ENCODE data around the gene PPFIA4.
"Not testable (repeated sequence)": the region's sequence is repeated elsewhere in the genome, so short reads cannot be mapped to it uniquely, and the experiment has no call there.

The PPFIA4 gene

GRCh38 chr1:203017061-203017460, 9.2 kb upstream of the PPFIA4 start:
- DNase-seq (ENCODE audit: low spot score): no peak

DNA sequence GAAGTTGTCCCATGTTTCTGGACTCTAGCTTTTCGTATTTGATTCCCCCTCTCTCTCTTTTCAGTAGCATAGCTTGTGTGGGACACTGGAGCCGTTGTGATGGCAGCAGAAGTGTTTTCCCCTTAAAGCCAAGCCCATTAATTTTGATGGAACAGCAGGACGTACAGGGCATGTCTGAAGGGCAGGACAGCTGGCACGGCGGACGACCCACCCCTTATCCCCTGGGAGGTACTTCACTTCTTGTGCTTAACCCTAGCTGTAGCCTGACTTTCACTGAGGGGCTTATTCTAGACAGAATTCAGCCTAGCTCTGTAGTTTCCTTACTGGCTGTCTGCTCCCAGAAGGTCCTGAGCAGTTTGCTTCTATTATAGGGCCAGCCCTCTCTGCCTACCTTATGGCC, 8.6 kb upstream of the PPFIA4 start:
- DNase-seq (ENCODE audit: low spot score): no peak

GRCh38 chr1:203022855-203023254, 3.4 kb upstream of the PPFIA4 start:
- DNase-seq (ENCODE audit: low spot score): not testable (repeated sequence)

DNA sequence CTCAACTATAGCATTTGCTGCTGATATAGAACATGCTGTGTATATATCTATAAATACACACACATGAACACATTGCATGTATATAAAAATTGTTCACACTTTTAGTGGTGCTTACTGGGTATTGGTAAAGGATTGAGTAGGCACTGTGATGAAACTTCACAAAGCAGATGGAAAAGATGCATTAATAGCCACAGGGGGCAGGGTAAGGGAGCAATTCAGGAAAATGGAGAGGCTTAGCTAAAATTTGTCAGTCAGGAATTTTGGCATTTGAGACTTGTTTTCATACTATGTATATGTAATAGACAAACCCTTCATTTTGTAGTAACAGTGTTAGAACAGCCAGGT, 633 bp upstream of the PPFIA4 start:
- DNase-seq (ENCODE audit: low spot score): no peak

DNA sequence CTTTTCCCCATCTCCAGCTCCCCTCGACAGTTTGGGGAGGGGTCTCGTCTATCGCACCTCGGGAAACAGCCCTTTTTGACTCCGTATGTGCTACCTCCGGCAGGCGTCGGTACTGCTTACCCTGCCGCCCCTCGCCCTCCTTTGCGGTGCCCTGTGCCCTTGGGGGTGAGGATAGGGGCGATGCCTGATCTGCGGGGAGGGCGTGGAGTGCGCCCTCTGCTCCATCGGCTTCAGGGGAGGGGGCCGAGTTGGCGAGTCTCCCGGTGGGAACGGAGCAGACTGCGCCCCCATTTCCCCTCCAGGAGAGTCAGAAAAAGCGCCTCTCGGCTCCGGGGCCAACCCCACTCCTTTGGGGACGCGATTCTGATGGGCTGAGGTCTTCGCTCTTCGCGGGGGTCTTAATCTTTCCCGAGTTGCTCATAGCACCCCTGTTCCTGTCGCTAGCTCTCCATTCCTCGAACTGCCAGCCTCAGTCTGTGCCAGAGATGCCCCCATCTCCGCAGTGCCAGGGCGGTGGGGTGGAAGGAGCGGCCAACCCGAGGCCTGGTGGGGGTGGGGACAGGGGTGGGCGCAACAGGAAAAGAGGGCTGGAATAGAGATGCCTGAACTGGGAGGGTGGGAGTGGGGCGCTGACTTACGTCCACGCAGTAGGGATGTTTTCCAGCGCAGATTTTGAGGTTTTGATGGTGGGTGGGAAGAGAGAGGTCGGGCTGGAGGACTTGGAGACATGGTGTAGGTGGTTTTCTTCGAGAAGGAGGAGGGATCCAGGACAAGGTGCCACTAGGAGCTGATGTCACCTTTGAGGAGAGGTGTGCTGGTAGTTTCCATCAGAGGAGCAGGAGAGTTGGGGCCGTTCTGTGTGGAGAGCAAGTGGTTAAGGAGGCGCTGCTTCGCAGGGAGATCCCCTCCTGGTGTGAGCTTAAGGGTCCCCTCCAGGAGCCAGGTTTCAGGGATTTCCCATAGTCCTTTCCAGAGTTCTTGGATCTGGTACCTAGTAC, 674 bp downstream of the PPFIA4 start:
- peak; percentile 4 for DNase-seq (ENCODE audit: low spot score)

GRCh38 chr1:203028067-203028783, 1.9 kb downstream of the PPFIA4 start:
- DNase-seq (ENCODE audit: low spot score): peak; percentile 7

GRCh38 chr1:203028784-203029553, 2.7 kb downstream of the PPFIA4 start:
- peak; percentile 14 for DNase-seq (ENCODE audit: low spot score)

DNA sequence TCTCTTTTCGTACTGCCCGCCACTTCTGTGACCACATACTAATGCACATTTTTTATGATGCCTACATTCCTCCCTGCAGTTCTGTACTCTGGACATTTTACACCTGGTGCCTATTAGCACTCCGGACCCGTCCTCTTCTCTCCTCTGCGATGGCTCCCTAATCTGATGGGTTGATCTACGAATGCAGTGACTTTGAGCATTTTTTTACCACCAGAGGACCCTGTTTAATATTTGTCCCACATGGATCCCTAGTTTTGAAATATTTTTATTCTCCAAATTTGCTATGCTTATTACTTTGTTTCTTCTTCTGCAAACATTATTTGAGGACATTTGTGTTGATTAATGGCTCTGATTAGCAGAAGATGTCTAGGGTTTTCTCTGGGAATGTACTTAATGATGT, 5.2 kb downstream of the PPFIA4 start:
- DNase-seq (ENCODE audit: low spot score): peak; percentile 20

DNA sequence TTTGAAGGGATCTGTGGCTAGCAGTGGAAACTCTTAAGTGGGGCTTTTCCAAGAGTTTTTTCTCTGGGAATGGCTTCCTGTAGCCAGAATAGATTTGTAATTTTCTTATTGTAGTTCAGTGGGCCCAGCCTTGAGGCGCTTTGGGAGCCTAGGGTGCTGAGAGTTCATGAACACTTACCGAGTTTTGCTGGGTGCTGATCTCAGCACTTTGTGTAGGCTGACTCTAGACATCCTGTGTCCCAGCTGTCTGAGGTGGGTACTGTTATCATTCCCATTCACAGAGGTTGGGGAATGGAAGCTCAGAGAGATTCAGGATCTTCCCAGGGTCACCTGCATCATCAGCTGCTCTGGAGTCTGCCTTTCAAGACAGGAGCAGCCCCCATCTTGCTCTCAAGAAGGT, 7.0 kb downstream of the PPFIA4 start:
- DNase-seq (ENCODE audit: low spot score): no peak

DNA sequence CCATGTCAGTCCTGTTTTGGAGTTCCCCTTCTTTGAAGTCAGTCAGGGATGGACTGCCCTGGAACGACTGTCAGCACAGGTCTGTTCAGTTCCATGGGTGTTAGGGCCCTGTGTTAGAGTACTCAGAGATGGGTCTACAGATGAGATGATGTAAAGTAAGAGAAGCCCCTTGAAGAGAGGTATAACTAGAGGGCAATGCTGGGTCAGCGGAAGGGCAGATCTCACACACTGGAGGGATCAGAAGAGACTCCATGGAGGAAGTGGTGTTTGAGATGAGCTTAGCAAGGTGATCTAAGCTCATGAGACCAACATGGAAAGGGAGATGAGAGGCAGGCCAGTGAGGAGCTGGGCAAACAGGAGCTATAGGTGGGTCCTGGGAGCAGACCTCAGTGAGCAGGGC, 7.6 kb downstream of the PPFIA4 start:
- no peak for DNase-seq (ENCODE audit: low spot score)

GRCh38 chr1:203034422-203035110, 8.3 kb downstream of the PPFIA4 start:
- DNase-seq (ENCODE audit: low spot score): no peak

DNA sequence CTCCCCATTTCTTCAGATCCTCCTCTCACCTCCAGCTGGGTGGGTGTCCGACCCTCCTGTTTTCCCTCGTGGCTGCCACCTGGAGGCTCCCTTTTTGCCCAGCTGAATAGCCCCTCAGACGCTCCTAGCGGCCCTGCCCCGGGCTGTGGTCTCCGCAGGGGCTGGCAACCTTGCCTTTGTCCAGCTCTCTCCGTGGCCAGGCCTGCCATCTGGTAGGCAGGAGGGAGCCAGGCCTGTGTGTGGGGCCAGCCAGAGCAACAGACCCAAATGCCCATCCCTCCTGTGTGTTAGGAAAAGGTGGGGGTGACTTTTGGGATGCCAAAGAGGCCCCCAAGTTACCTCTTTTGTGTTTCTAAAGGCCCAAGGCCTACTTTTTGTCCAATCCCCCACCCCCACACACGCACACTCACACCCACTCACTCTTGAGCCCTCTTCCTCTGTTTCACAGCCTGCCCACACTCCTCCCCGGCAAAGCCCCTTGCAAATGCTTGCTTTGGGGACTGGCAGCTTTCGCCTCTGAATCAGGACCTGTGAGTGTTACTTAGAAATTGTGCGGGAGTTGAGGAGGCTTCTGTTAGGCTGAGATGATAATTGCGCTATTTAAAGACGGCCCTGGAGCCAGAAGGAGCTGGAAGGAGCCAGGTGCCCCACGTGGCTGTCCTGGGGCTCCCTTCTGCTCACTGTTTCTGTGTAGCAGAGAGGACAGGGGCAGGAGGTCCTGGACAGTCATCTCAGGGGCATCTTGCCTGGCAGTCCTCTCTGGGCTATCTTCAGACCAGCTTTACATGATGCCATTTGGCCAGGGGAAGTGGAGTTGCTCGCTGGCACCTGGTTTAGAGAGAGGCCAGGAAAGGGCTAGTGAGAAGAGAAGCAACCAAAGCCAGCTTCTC, 9.1 kb downstream of the PPFIA4 start:
- DNase-seq (ENCODE audit: low spot score): no peak

DNA sequence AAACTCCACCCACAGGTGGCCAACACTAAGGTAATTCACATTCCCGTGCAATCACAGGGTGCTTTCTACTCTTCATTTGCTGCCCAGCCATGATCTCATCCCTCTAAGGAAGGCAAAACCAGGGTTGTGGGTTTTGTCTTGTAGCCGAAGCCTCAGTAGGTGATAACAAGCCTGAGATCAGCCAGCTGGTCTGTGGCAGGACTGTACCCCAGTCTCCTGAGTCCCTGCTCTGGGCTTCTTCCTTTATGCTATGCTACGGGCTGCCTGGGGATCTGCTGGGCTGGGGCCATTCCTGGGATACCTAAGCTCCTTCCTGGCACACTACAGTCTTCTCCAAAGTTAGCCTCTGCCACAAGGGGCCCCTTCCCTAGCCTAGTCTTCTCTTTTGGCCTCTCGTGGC, 9.8 kb downstream of the PPFIA4 start:
- DNase-seq (ENCODE audit: low spot score): no peak

GRCh38 chr1:203036537-203036936, 10.2 kb downstream of the PPFIA4 start:
- no peak for DNase-seq (ENCODE audit: low spot score)

- DNase-seq (ENCODE audit: low spot score): peak; percentile 51
Measured at GRCh38 chr1:203037509-203038190, 11.4 kb downstream of the PPFIA4 start.

DNA sequence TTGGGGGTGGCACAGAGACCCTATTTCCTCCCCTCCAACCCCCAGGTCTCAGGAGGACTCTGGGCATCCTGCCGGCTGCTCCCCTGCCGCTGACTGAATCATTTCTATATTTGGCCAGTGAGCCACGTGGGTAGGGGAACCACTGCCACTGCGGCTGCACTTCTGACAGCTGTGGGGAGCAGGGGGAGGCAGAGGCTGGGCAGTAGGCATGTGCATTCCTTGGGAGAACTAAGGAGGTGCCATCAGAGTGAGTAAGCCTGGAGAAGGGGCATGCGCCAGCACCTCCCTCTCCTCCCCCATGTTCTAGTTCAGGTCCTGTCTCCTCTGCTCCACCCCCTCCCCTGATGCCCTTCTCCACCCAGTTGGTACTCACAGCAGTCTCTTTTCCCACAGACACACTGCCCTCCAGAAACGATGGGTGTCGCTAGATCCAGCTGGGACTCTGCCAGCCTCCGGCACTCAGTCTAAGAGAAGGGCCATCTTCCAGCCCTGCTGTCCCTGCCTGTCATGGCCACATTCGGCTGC, 12.0 kb downstream of the PPFIA4 start:
- DNase-seq (ENCODE audit: low spot score): peak; percentile 88

DNA sequence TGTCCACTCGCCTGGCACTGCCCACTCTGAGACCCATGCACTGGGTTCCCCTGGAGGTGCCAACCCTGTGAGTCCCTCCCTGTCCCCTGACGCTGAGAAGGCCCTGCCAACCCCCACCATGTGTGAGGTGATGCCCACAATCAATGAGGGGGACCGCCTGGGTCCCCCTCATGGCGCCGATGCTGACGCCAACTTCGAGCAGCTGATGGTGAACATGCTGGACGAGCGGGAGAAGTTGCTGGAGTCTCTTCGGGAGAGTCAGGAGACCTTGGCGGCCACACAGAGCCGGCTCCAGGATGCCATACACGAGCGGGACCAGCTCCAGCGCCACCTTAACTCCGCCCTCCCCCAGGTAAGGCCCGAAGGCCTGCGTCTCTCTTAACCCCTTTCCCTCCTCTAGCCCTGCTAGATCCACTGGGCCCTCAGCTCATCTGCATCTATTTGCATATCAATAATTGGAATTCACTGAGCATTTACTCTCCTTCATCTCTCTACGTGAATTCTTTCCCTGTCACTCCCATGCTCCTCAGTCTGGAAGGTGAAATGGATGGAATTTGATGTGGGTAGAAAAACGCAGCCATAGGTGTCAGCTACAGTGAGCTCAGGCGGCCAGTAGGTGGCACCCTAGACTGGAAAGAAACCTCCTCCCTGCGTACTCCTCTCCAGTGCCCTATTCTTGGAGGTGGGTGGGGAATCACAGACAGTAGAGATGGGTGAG, 12.8 kb downstream of the PPFIA4 start:
- DNase-seq (ENCODE audit: low spot score): peak; percentile 81

- DNase-seq (ENCODE audit: low spot score): no peak
Measured at GRCh38 chr1:203039609-203040512, 13.6 kb downstream of the PPFIA4 start.
